Measurements from ENCODE around the gene IGSF5.

- TF ChIP-seq CTCF (conservative IDR thresholded peaks at IDR 0.05; ENCODE audit: low read depth, low read length) (no peak), EZH2 (IDR thresholded peaks at IDR 0.05; ENCODE audit: low read length, unreplicated experiment) (no peak)
These were observed 92.9 kb downstream of the IGSF5 start for GRCh38 chr21:39837861-39838359.
